8988T (cell line): ENCODE measurements around the gene MED6.

Experiments used
- DNase-seq: peaks from one replicate; pipeline ENCODE4 v3.0.0; 2011

The MED6 gene

GRCh38 chr14:70595443-70596185 lies 4.8 kb downstream of the MED6 start:
- no peak for DNase-seq

GRCh38 chr14:70594461-70594860 lies 6.0 kb downstream of the MED6 start:
- DNase-seq = no peak

GRCh38 chr14:70585231-70585630 lies 15.2 kb downstream of the MED6 start:
- no peak for DNase-seq

GRCh38 chr14:70576891-70577290 lies 23.6 kb downstream of the MED6 start:
- DNase-seq = no peak

GRCh38 chr14:70573050-70573449 lies 27.4 kb downstream of the MED6 start:
- DNase-seq = no peak

- DNase-seq = no peak
Observed at GRCh38 chr14:70571139-70571538, 29.3 kb downstream of the MED6 start.

- no peak for DNase-seq
Observed at GRCh38 chr14:70567791-70568190, 32.7 kb downstream of the MED6 start.

GRCh38 chr14:70563869-70564268 lies 36.6 kb downstream of the MED6 start:
- no peak for DNase-seq

- DNase-seq = no peak
Observed at GRCh38 chr14:70563417-70563816, 37.0 kb downstream of the MED6 start.

- DNase-seq = no peak
Observed at GRCh38 chr14:70558356-70558755, 42.1 kb downstream of the MED6 start.

GRCh38 chr14:70555890-70556289 lies 44.6 kb downstream of the MED6 start:
- no peak for DNase-seq

GRCh38 chr14:70538087-70538486 lies 62.4 kb downstream of the MED6 start:
- DNase-seq = no peak

- no peak for DNase-seq
Observed at GRCh38 chr14:70536830-70537229, 63.6 kb downstream of the MED6 start.

- DNase-seq = no peak
Observed at GRCh38 chr14:70534904-70535303, 65.6 kb downstream of the MED6 start, which contains the start of gene ADAM20. ADAM20 (minus strand) TSS chr14:70535004; CDS start chr14:70524757, 10,247 bp downstream.
